Hepatocyte (in vitro differentiated cells): Measurements from ENCODE around the gene PAX5. TPM values are rescaled to one million over a fixed set of nuclear protein-coding genes. Genes with fewer than 3 reads are reported as not detected.
A peak's percentile ranks its signal among the peaks of the same experiment; 100 is the strongest.

Source experiments
- DNase-seq: peaks from one replicate; pipeline ENCODE4 v3.0.0-alpha.2; 2016; ENCODE audit warnings: low spot score
- H2AFZ ChIP-seq: fragments of 200-600 bp; sonication (generic); 2 replicates; pipeline ENCODE4 v1.6.0; 2016; ENCODE audit warnings: antibody characterized with exemption, mild to moderate bottlenecking
- H3K27ac ChIP-seq: fragments of 200-600 bp; sonication (generic); 2 replicates; pipeline ENCODE4 v1.5.1; 2016; ENCODE audit warnings: mild to moderate bottlenecking
- H3K27me3 ChIP-seq: fragments of 200-600 bp; sonication (generic); 2 replicates; pipeline ENCODE4 v1.6.1; 2016
- H3K36me3 ChIP-seq: fragments of 200-600 bp; sonication (generic); replicated peaks from 2 replicates; pipeline ENCODE4 v1.5.1; 2016; ENCODE audit warnings: low read depth; ENCODE audit not compliant: insufficient read depth
- H3K4me1 ChIP-seq: fragments of 200-600 bp; sonication (generic); 2 replicates; pipeline ENCODE4 v1.5.1; 2016; ENCODE audit warnings: mild to moderate bottlenecking, moderate library complexity; ENCODE audit not compliant: insufficient read depth
- H3K4me2 ChIP-seq: fragments of 200-600 bp; sonication (generic); 2 replicates; pipeline ENCODE4 v1.6.0; 2016
- H3K4me3 ChIP-seq: fragments of 200-600 bp; sonication (generic); 2 replicates; pipeline ENCODE4 v1.5.1; 2016; ENCODE audit warnings: mild to moderate bottlenecking
- H3K79me2 ChIP-seq: fragments of 200-600 bp; sonication (generic); 2 replicates; pipeline ENCODE4 v1.6.0; 2017; ENCODE audit warnings: mild to moderate bottlenecking
- H3K9me2 ChIP-seq: fragments of 200-600 bp; sonication (generic); replicated peaks from 2 replicates; pipeline ENCODE4 v1.6.0; 2017; ENCODE audit warnings: mild to moderate bottlenecking; ENCODE audit not compliant: insufficient read depth
- H3K9me3 ChIP-seq: fragments of 200-600 bp; sonication (generic); 2 replicates; pipeline ENCODE4 v1.5.1; 2016; ENCODE audit warnings: low read depth, mild to moderate bottlenecking
- H4K20me1 ChIP-seq: fragments of 200-600 bp; sonication (generic); 2 replicates; pipeline ENCODE4 v1.6.0; 2016; ENCODE audit warnings: mild to moderate bottlenecking; ENCODE audit not compliant: insufficient read depth, poor library complexity, severe bottlenecking
- EZH2 ChIP-seq: fragments of 200-600 bp; sonication (generic); IDR thresholded peaks from 2 replicates; pipeline ENCODE4 v1.6.1; 2016; ENCODE audit warnings: antibody characterized with exemption, mild to moderate bottlenecking, borderline replicate concordance
- EZH2phosphoT487 ChIP-seq: fragments of 200-600 bp; sonication (generic); IDR thresholded peaks from one replicate; pipeline ENCODE4 v1.6.1; 2018; ENCODE audit warnings: antibody characterized with exemption, mild to moderate bottlenecking, low read depth, moderate library complexity; ENCODE audit not compliant: unreplicated experiment, severe bottlenecking
- WGBS: methylation state at CpG from one replicate; pipeline ENCODE4 v1.1.6; 2016; ENCODE audit warnings: low lambda C conversion rate; ENCODE audit errors: missing lambda C conversion rate; 5-methylcytosine and 5-hydroxymethylcytosine counted together
- polyA plus RNA-seq: library from polyadenylated mRNA; unstranded; fragments of >200 nt; fragmentation: Nextera tagmentation; extraction: Ambion mirVana; gene quantifications from 2 replicates; pipeline ENCODE4 v1.2.1, GENCODE V29; 2016
- total RNA-seq: library from RNA; depleted of rRNA; stranded (reverse); fragments of >200 nt; gene quantifications from 2 replicates; pipeline ENCODE4 v1.2.3, GENCODE V29; 2014
- TF ChIP-seq, protein P1 (sequence below): fragments of 200-600 bp; sonication (generic); IDR thresholded peaks from 2 replicates; pipeline ENCODE4 v1.5.1; 2016; ENCODE audit warnings: antibody characterized with exemption, mild to moderate bottlenecking; ENCODE audit not compliant: poor library complexity

Gene PAX5
- total and polyA plus RNA-seq, 2 experiments from 2014 or later = not detected

- DNase-seq = no peak
- no peaks in the 10 kb centered on the region for H3K36me3 ChIP-seq
- TF ChIP-seq EZH2 (no peak), EZH2phosphoT487 (no peak)
- TF ChIP-seq, protein P1, sequence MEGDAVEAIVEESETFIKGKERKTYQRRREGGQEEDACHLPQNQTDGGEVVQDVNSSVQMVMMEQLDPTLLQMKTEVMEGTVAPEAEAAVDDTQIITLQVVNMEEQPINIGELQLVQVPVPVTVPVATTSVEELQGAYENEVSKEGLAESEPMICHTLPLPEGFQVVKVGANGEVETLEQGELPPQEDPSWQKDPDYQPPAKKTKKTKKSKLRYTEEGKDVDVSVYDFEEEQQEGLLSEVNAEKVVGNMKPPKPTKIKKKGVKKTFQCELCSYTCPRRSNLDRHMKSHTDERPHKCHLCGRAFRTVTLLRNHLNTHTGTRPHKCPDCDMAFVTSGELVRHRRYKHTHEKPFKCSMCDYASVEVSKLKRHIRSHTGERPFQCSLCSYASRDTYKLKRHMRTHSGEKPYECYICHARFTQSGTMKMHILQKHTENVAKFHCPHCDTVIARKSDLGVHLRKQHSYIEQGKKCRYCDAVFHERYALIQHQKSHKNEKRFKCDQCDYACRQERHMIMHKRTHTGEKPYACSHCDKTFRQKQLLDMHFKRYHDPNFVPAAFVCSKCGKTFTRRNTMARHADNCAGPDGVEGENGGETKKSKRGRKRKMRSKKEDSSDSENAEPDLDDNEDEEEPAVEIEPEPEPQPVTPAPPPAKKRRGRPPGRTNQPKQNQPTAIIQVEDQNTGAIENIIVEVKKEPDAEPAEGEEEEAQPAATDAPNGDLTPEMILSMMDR = no peak
- no peak overlapping the region for H3K27ac ChIP-seq
- no peak overlapping the region for H3K4me3 ChIP-seq
- WGBS = 92% methylated on average over 11 of the region's 11 CpGs
- no peak overlapping the region for H3K4me2 ChIP-seq
- H3K9me3 ChIP-seq = no peaks in the 10 kb centered on the region
- no peak overlapping the region for H2AFZ ChIP-seq
- no peaks in the 10 kb centered on the region for H3K79me2 ChIP-seq
- peaks cover 1% of the 10 kb centered on the region for H3K27me3 ChIP-seq
- no peaks in the 10 kb centered on the region for H3K4me1 ChIP-seq
- no peaks in the 10 kb centered on the region for H4K20me1 ChIP-seq
- H3K9me2 ChIP-seq = no peaks in the 10 kb centered on the region
Measured at GRCh38 chr9:36962691-36963090, 71.4 kb downstream of the PAX5 start.

DNA sequence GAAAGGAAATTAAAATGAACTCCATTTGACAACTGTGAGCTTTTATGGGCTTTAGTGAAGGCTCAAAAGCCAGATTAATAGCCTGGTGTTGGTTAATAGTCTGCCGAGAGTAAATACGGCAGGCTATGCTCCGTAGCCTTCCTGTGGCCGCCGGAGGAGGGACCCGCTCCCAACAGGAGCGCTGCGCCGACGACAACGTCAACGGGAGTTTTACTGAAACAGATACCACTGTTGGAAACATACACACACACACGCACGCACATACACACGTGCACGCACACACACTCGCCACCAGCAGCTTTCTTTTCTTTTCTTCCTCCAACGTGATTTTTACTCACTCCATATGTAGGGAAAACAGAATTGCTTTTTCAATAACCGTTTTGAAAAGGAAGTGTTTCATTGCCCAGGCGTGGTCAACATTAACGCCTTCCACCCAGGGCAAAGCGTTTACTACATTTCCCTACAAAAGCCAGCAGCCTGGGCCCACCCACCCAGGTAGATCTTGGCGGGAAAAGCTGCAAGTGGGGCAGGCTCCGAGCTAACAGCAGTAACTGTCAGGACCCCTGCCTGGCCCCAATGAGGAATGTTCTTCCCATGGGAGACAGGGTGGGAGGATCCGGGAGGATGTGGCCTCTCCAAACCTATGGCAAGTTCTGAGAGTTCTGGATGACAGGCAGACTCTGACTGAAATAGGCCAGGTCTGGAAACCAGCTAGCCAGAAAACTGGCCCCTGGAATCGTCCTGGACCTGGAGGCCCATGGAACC, 72.3 kb downstream of the PAX5 start:
- Histone ChIP-seq H3K27ac (no peak overlapping the region), H4K20me1 (no peaks in the 10 kb centered on the region), H3K4me1 (no peaks in the 10 kb centered on the region), H2AFZ (no peak overlapping the region), H3K4me2 (peak overlapping the region; percentile 41), H3K79me2 (no peaks in the 10 kb centered on the region), H3K4me3 (no peak overlapping the region), H3K9me3 (no peaks in the 10 kb centered on the region), H3K36me3 (no peaks in the 10 kb centered on the region), H3K27me3 (peaks cover 11% of the 10 kb centered on the region), H3K9me2 (no peaks in the 10 kb centered on the region)
- DNase-seq = no peak
- no peak for TF ChIP-seq EZH2phosphoT487
- TF ChIP-seq, protein P1 = no peak
- TF ChIP-seq EZH2 = no peak
- 71% methylated on average over 26 of the region's 26 CpGs for WGBS

GRCh38 chr9:36961051-36961450, 73.0 kb downstream of the PAX5 start:
- no peaks in the 10 kb centered on the region for H3K79me2 ChIP-seq
- WGBS = 88% methylated on average over 4 of the region's 4 CpGs

More at GRCh38 chr9:36961051-36961450, 73.0 kb downstream of the PAX5 start:
- no peaks in the 10 kb centered on the region for H4K20me1 ChIP-seq
- peaks cover 16% of the 10 kb centered on the region for H3K27me3 ChIP-seq
- H3K4me3 ChIP-seq = no peak overlapping the region
- no peak for TF ChIP-seq EZH2phosphoT487
- no peak for TF ChIP-seq EZH2
- TF ChIP-seq, protein P1 = no peak
- no peak overlapping the region for H3K4me2 ChIP-seq
- no peaks in the 10 kb centered on the region for H3K9me3 ChIP-seq
- H2AFZ ChIP-seq = no peak overlapping the region
- H3K36me3 ChIP-seq = no peaks in the 10 kb centered on the region
- H3K9me2 ChIP-seq = no peaks in the 10 kb centered on the region
- H3K27ac ChIP-seq = no peak overlapping the region
- no peaks in the 10 kb centered on the region for H3K4me1 ChIP-seq
- DNase-seq = no peak
